ENCODE measurements around the gene CIDEC. TPM values are rescaled to one million over a fixed set of nuclear protein-coding genes. Genes with fewer than 3 reads are reported as not detected.

The CIDEC gene
- total RNA-seq, 1 experiment from 2014 or later: 0.71 TPM

GRCh38 chr3:9846931-9847488 lies 33.0 kb downstream of the CIDEC start:
- H3K27me3 Mint-ChIP-seq (ENCODE audit: unreplicated experiment): peaks cover 10% of the 10 kb centered on the region
- no peak overlapping the region for H3K27ac Mint-ChIP-seq (ENCODE audit: unreplicated experiment)
- CTCF ChIA-PET: no interaction called here
- H3K36me3 Mint-ChIP-seq (ENCODE audit: insufficient read depth, unreplicated experiment): peaks cover 17% of the 10 kb centered on the region
- H3K4me1 Mint-ChIP-seq (ENCODE audit: low read depth, unreplicated experiment): peaks cover 17% of the 10 kb centered on the region
- intact Hi-C loops (cut with micrococcal nuclease; ENCODE audit: unreplicated experiment): loop anchor here (5.0 kb wide), 2 partner anchors 50 to 85 kb away; partner anchors contain the start of gene CRELD1
- no peak overlapping the region for H3K4me3 Mint-ChIP-seq (ENCODE audit: low read depth, unreplicated experiment)
- no peak for DNase-seq
- no TSS peak for BruUV-seq (replicated peaks)
- TF ChIP-seq, protein P1, sequence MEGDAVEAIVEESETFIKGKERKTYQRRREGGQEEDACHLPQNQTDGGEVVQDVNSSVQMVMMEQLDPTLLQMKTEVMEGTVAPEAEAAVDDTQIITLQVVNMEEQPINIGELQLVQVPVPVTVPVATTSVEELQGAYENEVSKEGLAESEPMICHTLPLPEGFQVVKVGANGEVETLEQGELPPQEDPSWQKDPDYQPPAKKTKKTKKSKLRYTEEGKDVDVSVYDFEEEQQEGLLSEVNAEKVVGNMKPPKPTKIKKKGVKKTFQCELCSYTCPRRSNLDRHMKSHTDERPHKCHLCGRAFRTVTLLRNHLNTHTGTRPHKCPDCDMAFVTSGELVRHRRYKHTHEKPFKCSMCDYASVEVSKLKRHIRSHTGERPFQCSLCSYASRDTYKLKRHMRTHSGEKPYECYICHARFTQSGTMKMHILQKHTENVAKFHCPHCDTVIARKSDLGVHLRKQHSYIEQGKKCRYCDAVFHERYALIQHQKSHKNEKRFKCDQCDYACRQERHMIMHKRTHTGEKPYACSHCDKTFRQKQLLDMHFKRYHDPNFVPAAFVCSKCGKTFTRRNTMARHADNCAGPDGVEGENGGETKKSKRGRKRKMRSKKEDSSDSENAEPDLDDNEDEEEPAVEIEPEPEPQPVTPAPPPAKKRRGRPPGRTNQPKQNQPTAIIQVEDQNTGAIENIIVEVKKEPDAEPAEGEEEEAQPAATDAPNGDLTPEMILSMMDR (IDR thresholded peaks at IDR 0.05; ENCODE audit: unreplicated experiment): no peak
- no peaks in the 10 kb centered on the region for H3K9me3 Mint-ChIP-seq (ENCODE audit: low read depth, unreplicated experiment)

DNA sequence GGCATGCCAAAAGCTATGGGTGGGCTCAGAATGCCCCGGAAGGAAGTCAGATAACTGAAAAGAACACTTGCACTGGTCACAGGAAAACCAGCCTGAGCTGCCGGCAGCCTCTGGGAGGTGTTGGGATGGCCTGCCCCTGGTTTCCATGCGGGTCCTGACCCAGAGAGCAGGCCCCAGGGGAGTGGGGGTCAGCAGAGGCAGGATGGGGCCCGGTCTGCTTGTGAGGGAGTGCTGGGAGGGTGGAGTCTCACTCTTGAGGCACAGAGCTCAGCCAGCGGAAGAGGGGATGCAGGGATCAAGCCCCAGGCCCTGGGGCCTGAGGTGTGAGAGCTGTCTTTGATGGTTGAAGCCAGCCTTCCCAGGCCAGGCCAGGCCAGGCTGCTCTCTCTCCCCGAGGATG lies 33.8 kb downstream of the CIDEC start:
- no peaks in the 10 kb centered on the region for H3K9me3 Mint-ChIP-seq (ENCODE audit: low read depth, unreplicated experiment)
- peaks cover 20% of the 10 kb centered on the region for H3K36me3 Mint-ChIP-seq (ENCODE audit: insufficient read depth, unreplicated experiment)
- intact Hi-C loops (cut with micrococcal nuclease; ENCODE audit: unreplicated experiment): loop anchor here (5.0 kb wide), 2 partner anchors 51 to 86 kb away; partner anchors contain the start of gene CRELD1
- TF ChIP-seq, protein P1 (IDR thresholded peaks at IDR 0.05; ENCODE audit: unreplicated experiment): no peak
- H3K27ac Mint-ChIP-seq (ENCODE audit: unreplicated experiment): no peak overlapping the region
- H3K4me3 Mint-ChIP-seq (ENCODE audit: low read depth, unreplicated experiment): no peak overlapping the region
- CTCF ChIA-PET: interaction anchor here (0.6 kb wide), 1 partner anchor 13 kb away, joined by 4 read pairs; no protein-coding TSS in a partner anchor
- BruUV-seq (replicated peaks): no TSS peak
- no peak for DNase-seq
- peaks cover 18% of the 10 kb centered on the region for H3K4me1 Mint-ChIP-seq (ENCODE audit: low read depth, unreplicated experiment)
- peaks cover 2% of the 10 kb centered on the region for H3K27me3 Mint-ChIP-seq (ENCODE audit: unreplicated experiment)

DNA sequence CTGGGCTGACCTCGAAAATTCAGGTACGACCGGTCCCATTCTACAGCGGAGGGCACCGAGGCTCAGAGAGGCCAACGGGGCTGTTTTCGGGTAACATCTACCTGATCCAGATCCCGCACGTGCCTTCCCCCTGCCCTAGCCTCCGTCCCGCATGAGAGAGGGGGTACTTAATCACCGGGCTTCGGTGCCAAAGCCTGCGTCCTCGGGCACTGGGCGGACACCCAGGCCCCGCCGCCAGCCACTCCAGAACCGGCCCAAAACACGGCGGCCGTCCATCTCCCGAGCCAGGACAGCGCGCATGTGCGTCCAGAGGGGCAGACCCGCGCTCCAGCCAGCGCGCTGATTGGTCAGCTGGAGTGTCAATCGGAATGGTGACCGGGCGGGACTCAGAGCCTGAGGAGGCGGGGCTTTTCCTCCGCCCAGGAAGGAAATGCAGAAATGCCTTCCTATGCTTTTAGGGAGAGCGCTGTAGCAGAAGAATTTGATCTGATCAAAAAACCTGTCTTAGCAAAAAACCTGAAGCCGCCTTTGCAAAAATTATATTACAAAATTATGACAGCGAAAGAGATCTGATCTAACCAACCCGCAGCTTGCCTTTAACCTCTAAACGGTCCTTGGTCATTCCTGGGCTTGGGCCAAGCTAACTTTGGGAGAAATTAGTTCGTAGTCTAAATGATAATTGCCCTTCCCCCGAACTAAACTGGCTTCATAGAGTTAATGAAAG lies 36.2 kb downstream of the CIDEC start, which contains the start of gene RPUSD3:
RPUSD3 (minus strand) TSS at position 294 of the 724 bp plus-strand sequence; CDS start at position 276, 18 bp downstream.
- TF ChIP-seq, protein P1 (IDR thresholded peaks at IDR 0.05; ENCODE audit: unreplicated experiment): no peak
- CTCF ChIA-PET: interaction anchor here (0.5 to 1.6 kb wide), 2 partner anchors 102 to 286 kb away, joined by 3 to 8 read pairs; no protein-coding TSS in a partner anchor
- Mint-ChIP-seq H3K27me3 (ENCODE audit: unreplicated experiment) (no peaks in the 10 kb centered on the region), H3K36me3 (ENCODE audit: insufficient read depth, unreplicated experiment) (peaks cover 25% of the 10 kb centered on the region), H3K4me3 (ENCODE audit: low read depth, unreplicated experiment) (peak within 1 kb of the TSS; percentile 97), H3K27ac (ENCODE audit: unreplicated experiment) (peak within 1 kb of the TSS; percentile 71), H3K4me1 (ENCODE audit: low read depth, unreplicated experiment) (peaks cover 18% of the 10 kb centered on the region), H3K9me3 (ENCODE audit: low read depth, unreplicated experiment) (no peaks in the 10 kb centered on the region)
- DNase-seq: peak; percentile 97
- BruUV-seq (replicated peaks): no TSS peak
- intact Hi-C loops (cut with micrococcal nuclease; ENCODE audit: unreplicated experiment): no loop called here

GRCh38 chr3:9841015-9841414 lies 39.0 kb downstream of the CIDEC start:
- peaks cover 28% of the 10 kb centered on the region for H3K36me3 Mint-ChIP-seq (ENCODE audit: insufficient read depth, unreplicated experiment)
- H3K27ac Mint-ChIP-seq (ENCODE audit: unreplicated experiment): no peak overlapping the region
- H3K4me3 Mint-ChIP-seq (ENCODE audit: low read depth, unreplicated experiment): no peak overlapping the region
- intact Hi-C loops (cut with micrococcal nuclease; ENCODE audit: unreplicated experiment): no loop called here
- no peaks in the 10 kb centered on the region for H3K9me3 Mint-ChIP-seq (ENCODE audit: low read depth, unreplicated experiment)
- peaks cover 10% of the 10 kb centered on the region for H3K4me1 Mint-ChIP-seq (ENCODE audit: low read depth, unreplicated experiment)
- CTCF ChIA-PET: no interaction called here
- TF ChIP-seq, protein P1 (IDR thresholded peaks at IDR 0.05; ENCODE audit: unreplicated experiment): no peak
- DNase-seq: no peak
- BruUV-seq (replicated peaks): no TSS peak
- no peaks in the 10 kb centered on the region for H3K27me3 Mint-ChIP-seq (ENCODE audit: unreplicated experiment)
